Jurkat, Clone E6-1 (cell line): Measurements from ENCODE around the gene IL15RA. TPM values are rescaled to one million over a fixed set of nuclear protein-coding genes. Genes with fewer than 3 reads are reported as not detected.

Experiments
- DNase-seq: peaks from one replicate; pipeline ENCODE4 v3.0.0-alpha.2; 2011; ENCODE audit warnings: low read depth, low spot score
- H3K4me3 ChIP-seq: 2 replicates; pipeline ENCODE4 v1.5.1; 2011; ENCODE audit warnings: mild to moderate bottlenecking, low read length, control low read depth, moderate library complexity
- polyA plus RNA-seq: library from polyadenylated mRNA; unstranded; fragments of >200 nt; gene quantifications from one replicate; pipeline ENCODE4 v1.2.1, GENCODE V29; 2012; ENCODE audit warnings: missing spikeins; ENCODE audit not compliant: insufficient read length, insufficient read depth

The IL15RA gene
- polyA plus RNA-seq, result not detected

GRCh38 chr10:5977471-5978229 is at the start of gene IL15RA:
IL15RA (minus strand) TSS chr10:5977543; CDS start chr10:5977492, 51 bp downstream.
- peak within 1 kb of the TSS; percentile 75 for H3K4me3 ChIP-seq
- DNase-seq, result peak; percentile 32

- H3K4me3 ChIP-seq, result no peak overlapping the region
Observed at GRCh38 chr10:6025683-6026255, 48.4 kb upstream of the IL15RA start.

GRCh38 chr10:6024334-6024682 is 47.0 kb upstream of the IL15RA start:
- DNase-seq, result no peak
- H3K4me3 ChIP-seq, result no peak overlapping the region

More at GRCh38 chr10:6025683-6026255, 48.4 kb upstream of the IL15RA start:
- no peak for DNase-seq

- H3K4me3 ChIP-seq, result no peak overlapping the region
- DNase-seq, result no peak
Observed at GRCh38 chr10:6023661-6024333, 46.5 kb upstream of the IL15RA start.

- H3K4me3 ChIP-seq, result no peak overlapping the region
- DNase-seq, result no peak
Observed at GRCh38 chr10:6022660-6023059, 45.3 kb upstream of the IL15RA start.

- DNase-seq, result no peak
- no peak overlapping the region for H3K4me3 ChIP-seq
Observed at GRCh38 chr10:6020826-6021225, 43.5 kb upstream of the IL15RA start.

GRCh38 chr10:6019796-6020195 is 42.5 kb upstream of the IL15RA start:
- DNase-seq, result no peak
- no peak overlapping the region for H3K4me3 ChIP-seq

- H3K4me3 ChIP-seq, result no peak overlapping the region
- no peak for DNase-seq
Observed at GRCh38 chr10:6019010-6019782, 41.9 kb upstream of the IL15RA start.

- no peak overlapping the region for H3K4me3 ChIP-seq
- no peak for DNase-seq
Observed at GRCh38 chr10:6018422-6018821, 41.1 kb upstream of the IL15RA start.

- no peak overlapping the region for H3K4me3 ChIP-seq
Observed at GRCh38 chr10:6017781-6018354, 40.5 kb upstream of the IL15RA start.

GRCh38 chr10:6014241-6014761 is 37.0 kb upstream of the IL15RA start:
- DNase-seq, result no peak
- no peak overlapping the region for H3K4me3 ChIP-seq

More at GRCh38 chr10:6017781-6018354, 40.5 kb upstream of the IL15RA start:
- no peak for DNase-seq

GRCh38 chr10:6013413-6014192 is 36.3 kb upstream of the IL15RA start:
- no peak for DNase-seq
- H3K4me3 ChIP-seq, result no peak overlapping the region

GRCh38 chr10:6012121-6012905 is 35.0 kb upstream of the IL15RA start:
- H3K4me3 ChIP-seq, result no peak overlapping the region
- no peak for DNase-seq

GRCh38 chr10:6011558-6011957 is 34.2 kb upstream of the IL15RA start:
- no peak for DNase-seq
- H3K4me3 ChIP-seq, result no peak overlapping the region

- DNase-seq, result no peak
- no peak overlapping the region for H3K4me3 ChIP-seq
Observed at GRCh38 chr10:6010569-6010968, 33.2 kb upstream of the IL15RA start.

- no peak for DNase-seq
Observed at GRCh38 chr10:6009961-6010360, 32.6 kb upstream of the IL15RA start.

GRCh38 chr10:6009150-6009549 is 31.8 kb upstream of the IL15RA start:
- no peak overlapping the region for H3K4me3 ChIP-seq
- no peak for DNase-seq

More at GRCh38 chr10:6009961-6010360, 32.6 kb upstream of the IL15RA start:
- no peak overlapping the region for H3K4me3 ChIP-seq
